DOHH2 (cell line): Measurements from ENCODE around the gene SLFN5.
"Not testable (repeated sequence)": the region's sequence is repeated elsewhere in the genome, so short reads cannot be mapped to it uniquely, and the experiment has no call there.

ENCODE experiments used
- H3F3A ChIP-seq: fragments of 200-600 bp; sonication (generic), shearing (Covaris generic); 2 replicates; pipeline ENCODE4 v1.6.0; 2016; ENCODE audit warnings: antibody characterized with exemption, mild to moderate bottlenecking; ENCODE audit not compliant: control insufficient read depth, insufficient read depth
- H3K27ac ChIP-seq: fragments of 200-600 bp; sonication (generic); 2 replicates; pipeline ENCODE4 v1.5.1; 2014; ENCODE audit warnings: low read depth, mild to moderate bottlenecking, low read length, moderate library complexity
- H3K27me3 ChIP-seq: fragments of 200-600 bp; sonication (generic); 2 replicates; pipeline ENCODE4 v1.6.1; 2014; ENCODE audit warnings: mild to moderate bottlenecking, low read length, mixed read lengths; ENCODE audit not compliant: control insufficient read depth
- H3K36me3 ChIP-seq: fragments of 200-600 bp; sonication (generic); 2 replicates; pipeline ENCODE4 v1.6.1; 2014; ENCODE audit warnings: mild to moderate bottlenecking, low read length, moderate library complexity, mixed read lengths; ENCODE audit not compliant: control insufficient read depth
- H3K4me1 ChIP-seq: fragments of 200-600 bp; sonication (generic); 2 replicates; pipeline ENCODE4 v1.6.1; 2014; ENCODE audit warnings: mild to moderate bottlenecking, low read length, mixed read lengths; ENCODE audit not compliant: control insufficient read depth
- H3K4me2 ChIP-seq: fragments of 200-600 bp; sonication (generic); 2 replicates; pipeline ENCODE4 v1.6.0; 2014; ENCODE audit warnings: mild to moderate bottlenecking, low read length, moderate library complexity
- H3K4me3 ChIP-seq: fragments of 200-600 bp; sonication (generic); 2 replicates; pipeline ENCODE4 v1.5.1; 2014; ENCODE audit warnings: mild to moderate bottlenecking, low read length, mixed read lengths
- H3K79me2 ChIP-seq: fragments of 200-600 bp; sonication (generic); 2 replicates; pipeline ENCODE4 v1.6.1; 2014; ENCODE audit warnings: mild to moderate bottlenecking, low read length, mixed read lengths; ENCODE audit not compliant: control insufficient read depth
- H3K9me2 ChIP-seq: fragments of 200-600 bp; sonication (generic); replicated peaks from 2 replicates; pipeline ENCODE4 v1.6.1; 2014; ENCODE audit warnings: mild to moderate bottlenecking, low read length, mixed read lengths; ENCODE audit not compliant: control insufficient read depth
- H3K9me3 ChIP-seq: fragments of 200-600 bp; sonication (generic); 2 replicates; pipeline ENCODE4 v1.6.1; 2014; ENCODE audit warnings: antibody characterized with exemption, low read length, mixed read lengths; ENCODE audit not compliant: control insufficient read depth, insufficient read depth
- H4K20me1 ChIP-seq: fragments of 200-600 bp; sonication (generic); 2 replicates; pipeline ENCODE4 v1.6.0; 2014; ENCODE audit warnings: low read depth, mild to moderate bottlenecking, antibody characterized with exemption, low read length, moderate library complexity; ENCODE audit not compliant: control insufficient read depth, insufficient read depth
- CTCF ChIP-seq: fragments of 200-600 bp; sonication (generic); IDR thresholded peaks from one replicate; pipeline ENCODE4 v1.5.1; 2014; ENCODE audit warnings: antibody characterized with exemption, mild to moderate bottlenecking, low read depth, low read length; ENCODE audit not compliant: poor library complexity, severe bottlenecking
- EZH2phosphoT487 ChIP-seq: fragments of 200-600 bp; sonication (generic); IDR thresholded peaks from 2 replicates; pipeline ENCODE4 v1.6.1; 2017; ENCODE audit warnings: borderline replicate concordance, mild to moderate bottlenecking, antibody characterized with exemption, low read length, moderate library complexity, mixed read lengths

The SLFN5 gene

GRCh38 chr17:35259001-35259400 is 16.1 kb downstream of the SLFN5 start:
- no peaks in the 10 kb centered on the region for H3K79me2 ChIP-seq
- no peaks in the 10 kb centered on the region for H3K36me3 ChIP-seq
- H3K4me1 ChIP-seq: no peaks in the 10 kb centered on the region
- no peaks in the 10 kb centered on the region for H3K9me2 ChIP-seq
- no peaks in the 10 kb centered on the region for H3F3A ChIP-seq
- no peak for TF ChIP-seq EZH2phosphoT487
- TF ChIP-seq CTCF: no peak
- H3K9me3 ChIP-seq: no peaks in the 10 kb centered on the region
- H3K27me3 ChIP-seq: 0 out of 2 replicates have a peak, but pooled peaks cover 3% of the 10 kb centered on the region
- H3K27ac ChIP-seq: no peak overlapping the region
- H3K4me2 ChIP-seq: no peak overlapping the region
- no peaks in the 10 kb centered on the region for H4K20me1 ChIP-seq
- no peak overlapping the region for H3K4me3 ChIP-seq

- Histone ChIP-seq H4K20me1 (no peaks in the 10 kb centered on the region), H3K36me3 (no peaks in the 10 kb centered on the region), H3K9me3 (no peaks in the 10 kb centered on the region), H3K27ac (no peak overlapping the region), H3K4me3 (no peak overlapping the region), H3K79me2 (no peaks in the 10 kb centered on the region), H3K9me2 (no peaks in the 10 kb centered on the region), H3F3A (no peaks in the 10 kb centered on the region), H3K4me1 (no peaks in the 10 kb centered on the region), H3K4me2 (no peak overlapping the region), H3K27me3 (no peaks in the 10 kb centered on the region)
- TF ChIP-seq EZH2phosphoT487 (no peak), CTCF (no peak)
Measured at GRCh38 chr17:35265071-35265470, 22.2 kb downstream of the SLFN5 start.

- no peaks in the 10 kb centered on the region for H4K20me1 ChIP-seq
- H3K27me3 ChIP-seq: no peaks in the 10 kb centered on the region
- H3K9me2 ChIP-seq: no peaks in the 10 kb centered on the region
- H3K4me2 ChIP-seq: no peak overlapping the region
- no peak overlapping the region for H3K4me3 ChIP-seq
- no peaks in the 10 kb centered on the region for H3K36me3 ChIP-seq
- no peak overlapping the region for H3K27ac ChIP-seq
- no peak for TF ChIP-seq EZH2phosphoT487
- H3K79me2 ChIP-seq: no peaks in the 10 kb centered on the region
- no peaks in the 10 kb centered on the region for H3K4me1 ChIP-seq
- H3K9me3 ChIP-seq: no peaks in the 10 kb centered on the region
- no peaks in the 10 kb centered on the region for H3F3A ChIP-seq
Measured at GRCh38 chr17:35265566-35266141, 22.8 kb downstream of the SLFN5 start.

GRCh38 chr17:35274167-35275066 is 31.5 kb downstream of the SLFN5 start:
- not testable (repeated sequence) for H3K9me3 ChIP-seq, H3F3A ChIP-seq, H3K9me2 ChIP-seq, H3K79me2 ChIP-seq, H3K4me1 ChIP-seq, H3K4me2 ChIP-seq, H3K36me3 ChIP-seq, H3K27me3 ChIP-seq, H3K27ac ChIP-seq, H3K4me3 ChIP-seq, H4K20me1 ChIP-seq

- not testable (repeated sequence) for H4K20me1 ChIP-seq, H3K4me3 ChIP-seq, H3K4me2 ChIP-seq, H3K4me1 ChIP-seq, H3K27ac ChIP-seq, H3K9me2 ChIP-seq, H3F3A ChIP-seq, H3K27me3 ChIP-seq, H3K9me3 ChIP-seq, H3K79me2 ChIP-seq, H3K36me3 ChIP-seq
Measured at GRCh38 chr17:35278454-35278853, 35.6 kb downstream of the SLFN5 start.

GRCh38 chr17:35278876-35279275 is 36.0 kb downstream of the SLFN5 start:
- H3K4me2 ChIP-seq, H3K79me2 ChIP-seq, H4K20me1 ChIP-seq, H3K27ac ChIP-seq, H3K4me3 ChIP-seq, H3K36me3 ChIP-seq, H3F3A ChIP-seq, H3K9me3 ChIP-seq, H3K9me2 ChIP-seq, H3K4me1 ChIP-seq, H3K27me3 ChIP-seq: not testable (repeated sequence)
